GM10847 (cell line): ENCODE results near the gene LRP2BP.

ENCODE experiments used
- POLR2A ChIP-seq: IDR thresholded peaks from 2 replicates; pipeline ENCODE4 v1.6.1; 2011; ENCODE audit not compliant: insufficient read length; ENCODE audit errors: extremely low read depth

LRP2BP gene

DNA sequence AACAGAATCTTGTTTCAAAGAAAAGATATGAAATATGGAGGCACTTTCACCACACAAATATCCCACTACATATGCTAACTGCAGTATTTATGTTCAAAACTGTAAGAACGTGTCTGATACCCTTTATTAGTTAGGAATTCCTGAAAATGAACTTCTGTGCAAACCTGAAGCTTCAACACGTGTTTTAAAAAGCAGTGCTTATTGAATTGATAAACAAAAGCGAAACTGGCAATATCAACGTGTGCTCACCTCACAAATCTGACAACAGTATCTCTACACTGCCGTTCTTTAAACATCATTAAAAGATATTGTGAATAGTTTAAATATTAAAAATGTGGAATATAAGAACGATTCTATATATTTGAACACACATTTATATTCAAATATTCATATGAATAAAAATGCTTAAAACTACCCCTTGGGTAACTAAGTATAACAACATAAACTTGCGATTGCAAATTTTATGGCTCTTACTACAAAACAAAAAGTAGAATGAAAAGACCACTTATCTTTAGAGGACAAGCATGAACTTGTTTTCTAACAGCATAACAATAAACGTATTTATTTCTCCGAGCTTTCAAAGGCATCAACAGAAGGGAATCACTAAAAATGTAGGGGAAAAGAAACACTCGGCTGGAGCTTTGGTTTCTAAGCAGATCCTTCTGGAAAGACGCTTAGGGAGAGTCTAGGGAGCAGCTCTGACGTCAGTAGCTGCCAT is at the start of gene LRP2BP:
LRP2BP (minus strand) TSS at position 687 of the 718 bp plus-strand sequence. CDS start 17,738 bp downstream, outside the sequence.
- TF ChIP-seq POLR2A, result no peak

- no peak for TF ChIP-seq POLR2A
These were observed 49.5 kb upstream of the LRP2BP start for GRCh38 chr4:185445209-185445608.

GRCh38 chr4:185441479-185441878 is 45.8 kb upstream of the LRP2BP start:
- TF ChIP-seq POLR2A, result no peak

DNA sequence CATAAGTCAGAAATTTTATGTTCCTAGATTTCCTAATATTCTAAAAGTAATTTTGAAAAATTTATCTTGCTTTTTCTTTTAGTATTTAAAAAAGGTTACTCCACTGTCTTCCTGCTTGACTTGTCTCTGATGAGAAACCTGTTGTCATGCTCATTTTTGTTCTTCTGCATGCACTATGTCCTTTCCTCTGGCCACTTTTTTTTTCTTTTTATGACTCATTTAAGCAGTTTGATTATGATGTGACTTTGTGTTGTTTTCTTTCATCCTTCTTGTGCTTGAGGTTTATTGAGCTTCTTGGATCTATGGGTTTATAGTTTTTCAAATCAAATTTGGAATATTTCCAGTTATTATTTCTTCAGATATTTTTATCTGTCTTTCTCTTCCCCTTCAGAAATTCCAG is 42.1 kb upstream of the LRP2BP start:
- TF ChIP-seq POLR2A, result no peak

DNA sequence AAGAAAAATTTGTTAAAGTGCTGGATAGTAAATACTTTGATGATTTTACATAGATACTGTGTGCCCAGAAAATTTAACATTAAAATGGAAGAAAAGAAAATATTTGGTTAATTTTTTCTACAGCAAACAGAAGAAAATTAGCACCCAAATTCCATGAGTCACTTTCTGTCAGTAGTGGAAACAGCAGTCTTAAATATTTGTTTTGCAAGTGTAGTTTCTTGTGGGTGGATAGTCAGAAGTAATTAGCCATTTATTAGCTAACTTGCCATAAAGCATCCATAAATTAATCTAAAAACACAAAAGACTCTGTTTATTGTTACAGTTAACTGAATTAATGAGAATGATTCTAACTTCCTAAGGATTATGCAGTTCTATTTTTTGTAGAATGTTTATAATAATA is 39.7 kb upstream of the LRP2BP start:
- TF ChIP-seq POLR2A, result no peak

DNA sequence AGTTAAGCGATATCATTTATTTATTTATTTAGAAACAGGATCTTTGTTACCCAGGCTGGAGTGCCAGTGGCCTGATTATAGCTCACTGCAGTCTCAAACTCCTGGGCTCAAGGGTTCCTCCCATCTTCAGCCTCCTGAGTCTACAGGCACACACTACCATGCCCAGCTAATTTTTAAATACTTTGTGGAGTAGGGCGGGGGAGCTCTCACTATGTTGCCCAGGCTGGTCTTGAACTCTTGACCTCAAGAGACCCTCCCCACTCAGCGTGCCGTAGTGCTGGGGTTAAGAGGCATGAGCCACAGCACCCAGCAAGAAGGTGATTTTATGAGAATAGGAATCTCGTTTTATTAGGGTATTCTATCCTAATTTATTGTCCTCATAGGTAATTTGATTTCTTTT is 33.9 kb upstream of the LRP2BP start:
- no peak for TF ChIP-seq POLR2A

- TF ChIP-seq POLR2A, result no peak
These were observed 31.4 kb upstream of the LRP2BP start for GRCh38 chr4:185426960-185427688.

- peak; percentile 45 for TF ChIP-seq POLR2A
These were observed 30.1 kb upstream of the LRP2BP start, which contains the start of gene UFSP2 for GRCh38 chr4:185425647-185426352. Gene UFSP2 (minus strand): TSS chr4:185425964. CDS start chr4:185425868, 96 bp downstream.

DNA sequence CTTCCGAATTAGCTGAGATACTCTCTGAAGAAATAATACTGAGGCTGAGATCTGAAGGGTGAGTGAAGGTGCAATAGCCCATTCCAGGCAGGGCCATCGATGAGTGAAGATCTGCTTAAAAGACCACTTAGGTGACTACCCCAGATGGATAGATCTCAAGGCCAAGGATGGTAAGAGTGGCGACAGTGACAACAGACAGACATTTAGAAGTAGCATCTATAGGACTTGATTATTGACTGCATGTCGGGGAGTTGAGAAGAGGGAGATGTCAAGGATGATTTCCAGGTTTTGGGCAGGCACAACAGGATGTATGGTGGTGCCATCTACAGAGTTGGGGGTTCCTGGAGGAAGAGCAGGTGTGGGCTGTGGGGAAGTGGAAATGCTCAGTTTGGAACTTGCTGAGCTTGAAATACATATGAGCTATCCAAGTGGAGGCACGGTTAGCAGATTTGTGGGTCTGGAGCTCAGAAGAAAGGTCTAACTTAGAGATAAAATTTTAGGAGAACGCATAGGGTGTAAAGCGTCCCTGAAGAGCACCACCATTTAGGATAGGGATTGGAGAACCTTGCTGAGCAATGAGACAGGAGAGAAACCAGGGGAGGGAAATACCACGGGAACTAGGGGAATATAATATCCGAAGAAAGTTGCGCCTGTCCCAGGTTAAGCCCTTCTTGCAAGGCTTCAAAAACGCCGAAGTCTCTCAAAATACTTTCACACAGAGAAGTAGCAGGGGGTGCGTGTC is 29.4 kb upstream of the LRP2BP start:
- TF ChIP-seq POLR2A, result no peak

DNA sequence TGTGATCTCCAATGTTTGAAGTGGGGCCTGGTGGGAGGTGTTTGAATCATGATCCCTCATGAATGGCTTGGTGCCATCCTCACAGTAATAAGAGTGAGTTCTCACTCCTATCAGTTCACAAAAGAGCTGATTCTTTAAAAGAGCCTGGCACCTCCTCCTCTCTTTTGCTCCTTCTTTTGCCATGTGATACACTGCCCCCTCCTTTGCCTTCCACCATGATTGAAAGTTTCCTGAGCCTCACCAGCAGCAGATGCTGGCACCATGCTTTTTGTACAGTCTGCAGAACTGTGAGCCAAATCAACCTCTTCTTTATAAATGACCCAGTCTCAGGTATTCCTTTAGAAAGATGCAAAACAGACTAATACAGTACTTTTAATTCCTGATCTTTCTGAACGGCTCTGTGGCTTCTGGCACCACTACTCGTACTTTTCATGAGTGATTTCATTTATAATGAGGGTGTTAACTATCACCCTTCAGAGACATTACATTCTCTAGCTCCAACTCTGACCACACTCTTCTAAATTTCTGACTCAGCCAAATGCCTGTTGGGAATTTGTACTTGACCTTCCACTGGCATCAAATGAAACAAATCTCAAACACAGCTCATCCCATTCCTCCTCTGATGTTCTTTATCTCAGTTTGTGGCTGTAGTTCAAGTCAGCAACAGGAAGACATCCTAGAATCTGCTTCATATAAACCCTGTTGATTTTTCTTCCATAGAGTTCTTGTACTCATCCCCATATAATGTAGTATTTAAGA is 25.8 kb upstream of the LRP2BP start:
- no peak for TF ChIP-seq POLR2A

- TF ChIP-seq POLR2A, result no peak
These were observed 21.2 kb upstream of the LRP2BP start for GRCh38 chr4:185416955-185417354.

- no peak for TF ChIP-seq POLR2A
These were observed 16.7 kb upstream of the LRP2BP start for GRCh38 chr4:185412412-185412811.

GRCh38 chr4:185411849-185412248 is 16.1 kb upstream of the LRP2BP start:
- no peak for TF ChIP-seq POLR2A

- no peak for TF ChIP-seq POLR2A
These were observed 12.7 kb upstream of the LRP2BP start for GRCh38 chr4:185408432-185408831.
